Nasal cavity respiratory epithelium epithelial cell of viscerocranial mucosa (primary cell): ENCODE data around the gene TOMT. TPM values are rescaled to one million over a fixed set of nuclear protein-coding genes. Genes with fewer than 3 reads are reported as not detected.

Experiments used
- total RNA-seq: library from RNA; depleted of rRNA; stranded (reverse); fragments of >200 nt; gene quantifications from 2 replicates; pipeline ENCODE4 v1.2.3, GENCODE V29; 2014

TOMT gene, protein sequence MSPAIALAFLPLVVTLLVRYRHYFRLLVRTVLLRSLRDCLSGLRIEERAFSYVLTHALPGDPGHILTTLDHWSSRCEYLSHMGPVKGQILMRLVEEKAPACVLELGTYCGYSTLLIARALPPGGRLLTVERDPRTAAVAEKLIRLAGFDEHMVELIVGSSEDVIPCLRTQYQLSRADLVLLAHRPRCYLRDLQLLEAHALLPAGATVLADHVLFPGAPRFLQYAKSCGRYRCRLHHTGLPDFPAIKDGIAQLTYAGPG
- total RNA-seq: not detected in 2 replicates

GRCh38 chr11:72105888-72106287 lies at the start of gene TOMT:
Gene TOMT, plus strand, starts transcription at chr11:72105924. Its CDS starts 28 bp downstream, at chr11:72105952.

GRCh38 chr11:72080326-72081183 lies 25.2 kb upstream of the TOMT start, which contains the start of the genes LRRC51 and NUMA1:
Gene LRRC51, plus strand, starts transcription at chr11:72080850. Its CDS starts 8,234 bp downstream, at chr11:72089084.
Gene NUMA1, minus strand, starts transcription at chr11:72080542. Its CDS starts 44,599 bp downstream, at chr11:72035943.

DNA sequence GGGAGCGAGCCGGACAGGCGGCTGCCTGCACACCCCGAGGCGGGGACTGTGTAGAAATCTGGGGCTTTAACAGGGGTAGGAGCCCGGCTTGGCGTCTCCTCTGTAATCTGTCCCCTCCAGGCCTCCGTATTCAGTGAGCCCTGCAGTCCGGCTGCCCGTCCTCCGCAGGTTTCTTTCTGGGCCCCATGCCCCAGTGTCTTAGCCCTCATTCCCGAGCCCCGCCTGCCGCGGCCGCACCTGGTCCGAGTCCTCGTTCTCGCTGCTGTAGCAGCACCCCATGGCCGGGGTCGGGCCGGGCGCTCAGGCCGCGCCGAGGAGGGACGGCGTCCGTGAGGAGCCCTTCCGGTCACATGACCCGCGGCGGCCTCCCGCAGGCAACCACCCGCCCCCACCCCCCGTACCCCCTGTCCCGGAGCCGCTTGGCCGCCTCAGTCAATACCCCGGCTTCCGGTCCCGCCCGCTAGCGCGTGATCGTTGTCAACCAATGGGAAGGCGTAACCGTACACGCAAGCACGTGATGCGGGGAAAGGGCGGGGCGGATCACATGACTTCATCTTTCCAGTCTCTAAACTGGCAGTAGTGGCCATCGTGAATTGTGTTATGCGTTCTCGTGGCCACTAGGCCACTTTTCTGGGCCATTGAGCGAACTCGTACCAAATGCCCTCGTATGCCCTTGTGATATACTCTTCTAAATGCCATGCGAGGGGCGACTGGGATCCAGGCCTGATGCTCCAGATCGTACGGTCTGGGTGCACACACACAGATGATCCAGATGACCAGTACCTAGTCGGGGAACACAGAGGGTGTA lies 2.6 kb upstream of the TOMT start, which contains the start of gene LAMTOR1:
Gene LAMTOR1 (minus strand): TSS at position 352 of the 808 bp plus-strand sequence. CDS start 73 bp downstream, at position 279.

DNA sequence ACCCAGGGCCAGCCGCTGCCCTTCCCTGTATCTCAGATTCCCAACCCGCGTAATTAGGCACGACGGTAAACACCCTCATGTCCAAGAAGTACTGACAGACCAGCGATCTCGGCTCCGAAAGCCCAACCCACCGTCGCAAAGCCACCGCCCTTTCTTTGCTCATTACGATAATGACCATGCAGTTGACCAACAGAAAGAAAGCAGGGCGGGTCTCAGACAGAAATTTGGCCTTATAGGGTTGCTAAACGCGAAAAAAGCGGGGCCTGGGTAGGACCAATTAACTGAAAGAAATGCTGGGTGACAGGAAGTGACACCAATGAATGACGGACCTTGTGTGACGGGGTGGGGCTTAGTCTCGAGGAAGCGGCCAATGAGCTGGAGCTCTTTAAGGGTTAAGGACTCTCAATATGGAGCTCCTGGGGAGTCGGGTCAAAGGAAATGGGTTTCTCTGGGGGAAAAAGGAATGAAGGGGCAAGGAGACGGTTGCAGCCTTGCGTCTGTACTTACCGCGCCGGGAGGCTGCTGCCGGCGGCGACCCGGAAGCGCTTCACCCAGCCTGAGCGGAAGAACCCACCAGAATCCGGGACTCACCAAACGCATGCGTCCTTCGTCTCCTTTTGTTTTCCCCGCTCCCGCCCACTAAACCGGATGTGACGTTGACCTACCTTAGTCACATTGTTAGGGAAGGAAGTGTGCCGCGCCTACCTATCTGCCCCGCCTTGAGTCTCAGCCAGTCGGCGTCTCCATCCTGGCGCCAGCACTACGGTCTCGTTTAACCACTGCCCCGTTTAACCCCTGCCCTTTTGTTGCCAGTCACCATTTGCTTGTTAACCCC lies 6.6 kb downstream of the TOMT start, which contains the start of gene ANAPC15:
Gene ANAPC15 (minus strand): TSS at position 553 of the 835 bp plus-strand sequence. CDS start 1,419 bp downstream, outside the sequence.

DNA sequence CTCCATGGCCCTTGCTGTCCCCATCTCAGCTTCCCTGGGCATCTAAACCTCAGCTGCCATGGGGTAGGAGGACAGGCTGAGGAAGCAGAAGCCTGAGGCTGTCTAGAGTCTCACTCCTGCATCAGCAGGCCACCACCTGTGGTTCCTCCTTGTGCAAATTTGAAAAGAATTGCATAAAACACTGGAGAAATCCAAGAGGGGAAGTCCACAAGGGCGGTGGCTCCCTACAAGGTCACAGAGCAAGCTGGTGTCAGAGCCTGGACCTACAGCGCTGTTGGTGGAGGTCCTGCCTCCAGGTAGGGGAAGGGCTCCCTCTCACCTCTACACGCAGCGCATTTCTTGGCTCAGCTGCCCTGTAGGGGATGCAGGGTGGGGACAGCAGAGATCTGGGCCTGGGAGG lies 29.7 kb downstream of the TOMT start, which contains the start of gene FOLR3:
Gene FOLR3 (plus strand): TSS at position 253 of the 400 bp plus-strand sequence. CDS start 228 bp downstream, outside the sequence.

Other genes starting within 250 kb of the TOMT start
- gene DEFB131B, start 227.5 kb upstream of the TOMT start, total RNA-seq: not detected in 2 replicates
- gene XNDC1N, start 177.3 kb upstream of the TOMT start, total RNA-seq: 4.8 and 7.0 TPM in 2 replicates
- gene RNF121, start 176.9 kb upstream of the TOMT start, total RNA-seq: 23.6 and 43.9 TPM in 2 replicates
- 0.68 and 3.2 TPM in 2 replicates for gene IL18BP, start 107.0 kb upstream of the TOMT start, total RNA-seq
- gene NUMA1, start 25.4 kb upstream of the TOMT start, total RNA-seq: 124 and 151 TPM in 2 replicates
- gene LRRC51, start 25.1 kb upstream of the TOMT start, total RNA-seq: 2.7 and 3.1 TPM in 2 replicates
- gene LAMTOR1, start 2.6 kb upstream of the TOMT start, total RNA-seq: 101 and 137 TPM in 2 replicates
- gene ANAPC15, start 6.8 kb downstream of the TOMT start, total RNA-seq: 23.9 and 29.9 TPM in 2 replicates
- gene FOLR3, start 29.8 kb downstream of the TOMT start, total RNA-seq: 19.7 and 23.6 TPM in 2 replicates
- 4.7 TPM in 1 of 2 replicates, not detected in the other for gene FOLR1, start 86.2 kb downstream of the TOMT start, total RNA-seq
- not detected in 2 replicates for gene FOLR2, start 110.9 kb downstream of the TOMT start, total RNA-seq
- gene INPPL1, start 118.8 kb downstream of the TOMT start, total RNA-seq: 21.9 and 57.9 TPM in 2 replicates
- not detected in 2 replicates for gene PHOX2A, start 138.3 kb downstream of the TOMT start, total RNA-seq